SK-N-SH (cell line): ENCODE results near the gene DCAKD. TPM values are rescaled to one million over a fixed set of nuclear protein-coding genes. Genes with fewer than 3 reads are reported as not detected.

Experiments used
- CTCF ChIA-PET: fragments of 300-600, 350-600 bp; formaldehyde crosslinking; extraction: SDS; loops from one replicate; lab custom pipeline; 2021; lab: Yijun Ruan, JAX
- POLR2A ChIA-PET: fragments of 350-600 bp; sonication (Branson Sonifier 250); formaldehyde crosslinking; extraction: SDS; loops from one replicate; lab custom pipeline; 2020; ENCODE audit warnings: antibody characterized with exemption, inconsistent platforms; lab: Yijun Ruan, JAX
- DNase-seq: peaks from one replicate; pipeline ENCODE4 v3.0.0; 2012
- H2AFZ ChIP-seq: fragments of 200-600 bp; sonication (generic); 2 replicates; pipeline ENCODE4 v1.8.1; 2016; ENCODE audit warnings: antibody characterized with exemption, mild to moderate bottlenecking, low read depth
- H3F3A ChIP-seq: fragments of 200-600 bp; sonication (generic); replicated peaks from 2 replicates; pipeline ENCODE3; 2016; ENCODE audit warnings: antibody characterized with exemption, mild to moderate bottlenecking; ENCODE audit not compliant: insufficient read depth
- H3K27ac ChIP-seq, 2 experiments: fragments of 200-500 bp in 1 of 2; fragments of 200-600 bp in 1 of 2; sonication (Bioruptor generic) in 1 of 2; sonication (generic), shearing (Covaris generic) in 1 of 2; 2 replicates each; pipeline versions ENCODE4 v1.5.1 to v1.6.1; 2014 to 2016; ENCODE audit warnings: low read depth in 2 of 2, inconsistent platforms in 1 of 2, low read length in 1 of 2, mild to moderate bottlenecking in 1 of 2, mixed read lengths in 1 of 2
- H3K27me3 ChIP-seq: fragments of 200-600 bp; sonication (generic), shearing (Covaris generic); 2 replicates; pipeline ENCODE4 v1.6.1; 2016; ENCODE audit warnings: mixed run types; ENCODE audit not compliant: insufficient read depth
- H3K36me3 ChIP-seq, 2 experiments: fragments of 200-500 bp in 1 of 2; fragments of 200-600 bp in 1 of 2; sonication (Bioruptor generic) in 1 of 2; sonication (generic) in 1 of 2; replicated peaks in 1 of 2; 2 replicates each; pipeline versions ENCODE3 to v1.5.1; 2014 to 2016; ENCODE audit warnings: low read length in 1 of 2, mild to moderate bottlenecking in 1 of 2; ENCODE audit not compliant: insufficient read depth in 2 of 2, control insufficient read depth in 1 of 2
- H3K4me1 ChIP-seq, 2 experiments: fragments of 200-500 bp in 1 of 2; fragments of 200-600 bp in 1 of 2; sonication (Bioruptor generic) in 1 of 2; sonication (generic), shearing (Covaris generic) in 1 of 2; 2 replicates each; pipeline versions ENCODE4 v1.5.1 to v1.6.1; 2014 to 2016; ENCODE audit warnings: low read depth in 1 of 2, low read length in 1 of 2, mixed run types in 1 of 2; ENCODE audit not compliant: insufficient read depth in 2 of 2, control insufficient read depth in 1 of 2
- H3K4me2 ChIP-seq: fragments of 200-600 bp; sonication (generic), shearing (Covaris generic); 2 replicates; pipeline ENCODE4 v1.6.1; 2017; ENCODE audit warnings: mixed run types
- H3K4me3 ChIP-seq, 2 experiments: fragments of 200-500 bp in 1 of 2; fragments of 200-600 bp in 1 of 2; sonication (Bioruptor generic) in 1 of 2; sonication (generic), shearing (Covaris generic) in 1 of 2; 2 replicates each; pipeline versions ENCODE4 v1.5.1 to v1.8.1; 2014 to 2016; ENCODE audit warnings: low read depth in 2 of 2, inconsistent platforms in 1 of 2, low read length in 1 of 2, mild to moderate bottlenecking in 1 of 2, mixed read lengths in 1 of 2, moderate library complexity in 1 of 2
- H3K79me2 ChIP-seq: fragments of 200-600 bp; sonication (generic); 2 replicates; pipeline ENCODE4 v1.8.1; 2017; ENCODE audit warnings: mild to moderate bottlenecking; ENCODE audit not compliant: insufficient read depth
- H3K9ac ChIP-seq: fragments of 200-600 bp; sonication (generic); 2 replicates; pipeline ENCODE4 v1.6.1; 2017; ENCODE audit warnings: mixed run types
- H3K9me2 ChIP-seq: fragments of 200-600 bp; sonication (generic); 2 replicates; pipeline ENCODE4 v1.6.1; 2017; ENCODE audit warnings: mixed run types
- H3K9me3 ChIP-seq: fragments of 200-600 bp; sonication (generic); 2 replicates; pipeline ENCODE4 v1.6.1; 2017; ENCODE audit warnings: mixed run types, mild to moderate bottlenecking, moderate library complexity
- H4K20me1 ChIP-seq: fragments of 200-600 bp; sonication (generic); 2 replicates; pipeline ENCODE4 v1.6.1; 2017; ENCODE audit warnings: mild to moderate bottlenecking, mixed run types; ENCODE audit not compliant: insufficient read depth
- CTCF ChIP-seq: fragments of 200-600 bp; sonication (generic); IDR thresholded peaks from 2 replicates; pipeline ENCODE4 v1.6.1; 2017; ENCODE audit warnings: antibody characterized with exemption, mild to moderate bottlenecking, moderate library complexity
- FOSL2 ChIP-seq: IDR thresholded peaks from 2 replicates; pipeline ENCODE4 v1.4.0; 2012; ENCODE audit warnings: low read depth, mild to moderate bottlenecking, moderate library complexity, borderline replicate concordance
- GATA2 ChIP-seq: sonication (generic); formaldehyde crosslinking; IDR thresholded peaks from 2 replicates; pipeline ENCODE4 v1.5.0; 2020; ENCODE audit warnings: mild to moderate bottlenecking, missing genetic modification reagents
- JUND ChIP-seq: IDR thresholded peaks from 2 replicates; pipeline ENCODE4 v1.4.0; 2012
- MAX ChIP-seq: IDR thresholded peaks from 2 replicates; pipeline ENCODE4 v1.4.0; 2012; ENCODE audit warnings: low read depth
- MEF2A ChIP-seq: IDR thresholded peaks from 2 replicates; pipeline ENCODE4 v1.4.0; 2012; ENCODE audit warnings: low read depth, borderline replicate concordance
- MXI1 ChIP-seq: IDR thresholded peaks from 2 replicates; pipeline ENCODE4 v1.6.1; 2012; ENCODE audit warnings: mild to moderate bottlenecking, low read depth, low read length, improper control_type of control experiment
- NRF1 ChIP-seq: IDR thresholded peaks from 2 replicates; pipeline ENCODE4 v1.6.1; 2012; ENCODE audit warnings: low read depth, mild to moderate bottlenecking, low read length
- PBX3 ChIP-seq: IDR thresholded peaks from 2 replicates; pipeline ENCODE4; 2012
- POLR2AphosphoS5 ChIP-seq: IDR thresholded peaks from 2 replicates; pipeline ENCODE4 v1.6.1; 2012; ENCODE audit warnings: low read depth, low read length
- RCOR1 ChIP-seq: fragments of 150-350 bp; IDR thresholded peaks from 2 replicates; pipeline ENCODE4 v1.6.1; 2017; ENCODE audit warnings: antibody characterized with exemption, low read length
- SMC3 ChIP-seq: IDR thresholded peaks from 2 replicates; pipeline ENCODE4 v1.6.1; 2012; ENCODE audit warnings: low read depth, low read length, improper control_type of control experiment
- TAF1 ChIP-seq: IDR thresholded peaks from 2 replicates; pipeline ENCODE4 v1.6.1; 2012; ENCODE audit warnings: low read depth, mild to moderate bottlenecking, low read length, moderate library complexity, borderline replicate concordance
- TCF12 ChIP-seq: IDR thresholded peaks from 2 replicates; pipeline ENCODE4 v1.4.0; 2012
- TEAD4 ChIP-seq: IDR thresholded peaks from 2 replicates; pipeline ENCODE4 v1.4.0; 2012; ENCODE audit warnings: mild to moderate bottlenecking, borderline replicate concordance; ENCODE audit not compliant: insufficient read depth
- USF1 ChIP-seq: IDR thresholded peaks from 2 replicates; pipeline ENCODE4 v1.4.0; 2012; ENCODE audit warnings: low read depth, borderline replicate concordance
- USF2 ChIP-seq: fragments of 150-350 bp; IDR thresholded peaks from 2 replicates; pipeline ENCODE4 v1.6.1; 2017; ENCODE audit warnings: antibody characterized with exemption, low read length, low read depth, borderline replicate concordance
- ZBTB33 ChIP-seq: IDR thresholded peaks from 2 replicates; pipeline ENCODE4 v1.4.0; 2012; ENCODE audit warnings: low read depth, borderline replicate concordance
- WGBS: methylation state at CpG from one replicate; pipeline ENCODE4 v1.1.6; 2017; ENCODE audit warnings: low lambda C conversion rate; 5-methylcytosine and 5-hydroxymethylcytosine counted together
- polyA plus RNA-seq, 3 experiments: library from polyadenylated mRNA; depleted of rRNA; stranded (reverse); fragments of >200 nt; gene quantifications; 2 replicates each; pipeline ENCODE4 v1.2.3, GENCODE V29; 2012

Gene DCAKD
- polyA plus RNA-seq, 1 of the 3 experiments (the other 2 are of a cell fraction) = 48.8 TPM

GRCh38 chr17:45004388-45004787, 47.0 kb downstream of the DCAKD start (continued):
- TF ChIP-seq ZBTB33 = no peak
- no peak for TF ChIP-seq MAX
- TF ChIP-seq NRF1 = no peak
- no peak for TF ChIP-seq GATA2 (CRISPR knock-in tag)
- no peak for TF ChIP-seq TEAD4
- TF ChIP-seq TAF1 = no peak

GRCh38 chr17:45003877-45004276, 47.6 kb downstream of the DCAKD start:
- Histone ChIP-seq H3F3A (no peaks in the 10 kb centered on the region), H3K4me1 (peaks cover 0 to 4% of the 10 kb centered on the region in 2 experiments; a peak in 1 of 4 replicates), H3K4me2 (no peak overlapping the region), H3K27me3 (no peaks in the 10 kb centered on the region), H3K4me3 (no peak overlapping the region), H3K9me3 (no peaks in the 10 kb centered on the region), H2AFZ (no peak overlapping the region), H3K27ac (no peak overlapping the region), H3K9me2 (no peaks in the 10 kb centered on the region), H3K79me2 (no peaks in the 10 kb centered on the region), H3K9ac (no peak overlapping the region)
- CTCF ChIA-PET = interaction anchor here (1.3 to 1.6 kb wide), 3 partner anchors 11 to 85 kb away, joined by 3 read pairs; no protein-coding TSS in a partner anchor
- no peak for DNase-seq
- WGBS = 84% methylated on average over 8 of the region's 8 CpGs
- POLR2A ChIA-PET = interaction anchor here (1.4 kb wide), 1 partner anchor 10 kb away, joined by 3 read pairs; no protein-coding TSS in a partner anchor
- no peak for TF ChIP-seq NRF1
- no peak for TF ChIP-seq PBX3
- no peak for TF ChIP-seq MEF2A
- TF ChIP-seq POLR2AphosphoS5 = no peak
- no peak for TF ChIP-seq SMC3
- no peak for TF ChIP-seq TCF12
- TF ChIP-seq USF1 = no peak
- TF ChIP-seq USF2 = no peak
- no peak for TF ChIP-seq RCOR1
- no peak for TF ChIP-seq CTCF
- TF ChIP-seq MXI1 = no peak
- TF ChIP-seq FOSL2 = no peak
- TF ChIP-seq JUND = no peak
- TF ChIP-seq, all 33 proteins: peak for 0
- no peaks in the 10 kb centered on the region for H3K36me3 ChIP-seq
- no peaks in the 10 kb centered on the region for H4K20me1 ChIP-seq
